Mammary epithelial cell (primary cell): ENCODE results near the gene TDRD12.

Experiments used
- EZH2 ChIP-seq: IDR thresholded peaks from 2 replicates; pipeline ENCODE4 v1.6.1; 2012; ENCODE audit warnings: low read length, inconsistent platforms, borderline replicate concordance
- TF ChIP-seq, protein P1 (sequence below), 2 donors: IDR thresholded peaks in 1 of 2; conservative IDR thresholded peaks in 1 of 2; 2 replicates each; pipeline ENCODE4 v1.5.1; 2011 to 2012; ENCODE audit warnings: inconsistent platforms in 2 of 2, low read length in 2 of 2, mild to moderate bottlenecking in 2 of 2, control low read depth in 1 of 2, low read depth in 1 of 2; ENCODE audit not compliant: insufficient read depth in 1 of 2; ENCODE audit errors: extremely low read depth in 1 of 2

DNA sequence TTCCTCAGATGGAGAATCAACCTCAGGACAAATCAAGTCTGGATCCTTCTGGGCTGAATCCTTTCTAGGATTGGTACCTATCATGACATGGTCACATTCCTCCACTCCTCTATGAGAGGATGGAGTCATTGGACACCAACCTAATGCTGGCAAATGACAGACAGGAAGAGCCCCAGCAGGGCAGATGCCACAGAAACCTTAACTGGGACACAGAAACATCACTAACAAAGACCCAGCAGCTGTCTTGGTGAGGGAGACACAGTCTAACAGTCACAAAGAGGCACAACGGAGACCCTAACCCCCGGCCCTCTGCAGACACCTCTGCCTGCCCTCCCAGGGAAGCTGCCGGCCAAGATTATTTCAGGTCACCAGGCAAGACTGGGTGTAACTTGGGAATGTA lies 46.7 kb upstream of the TDRD12 start:
- TF ChIP-seq, protein P1, sequence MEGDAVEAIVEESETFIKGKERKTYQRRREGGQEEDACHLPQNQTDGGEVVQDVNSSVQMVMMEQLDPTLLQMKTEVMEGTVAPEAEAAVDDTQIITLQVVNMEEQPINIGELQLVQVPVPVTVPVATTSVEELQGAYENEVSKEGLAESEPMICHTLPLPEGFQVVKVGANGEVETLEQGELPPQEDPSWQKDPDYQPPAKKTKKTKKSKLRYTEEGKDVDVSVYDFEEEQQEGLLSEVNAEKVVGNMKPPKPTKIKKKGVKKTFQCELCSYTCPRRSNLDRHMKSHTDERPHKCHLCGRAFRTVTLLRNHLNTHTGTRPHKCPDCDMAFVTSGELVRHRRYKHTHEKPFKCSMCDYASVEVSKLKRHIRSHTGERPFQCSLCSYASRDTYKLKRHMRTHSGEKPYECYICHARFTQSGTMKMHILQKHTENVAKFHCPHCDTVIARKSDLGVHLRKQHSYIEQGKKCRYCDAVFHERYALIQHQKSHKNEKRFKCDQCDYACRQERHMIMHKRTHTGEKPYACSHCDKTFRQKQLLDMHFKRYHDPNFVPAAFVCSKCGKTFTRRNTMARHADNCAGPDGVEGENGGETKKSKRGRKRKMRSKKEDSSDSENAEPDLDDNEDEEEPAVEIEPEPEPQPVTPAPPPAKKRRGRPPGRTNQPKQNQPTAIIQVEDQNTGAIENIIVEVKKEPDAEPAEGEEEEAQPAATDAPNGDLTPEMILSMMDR (conservative IDR thresholded peaks at IDR 0.05 in 1 of 2, IDR thresholded peaks at IDR 0.05 in 1 of 2; ENCODE audit: extremely low read depth in 1 of 2, insufficient read depth in 1 of 2, low read depth in 1 of 2, low read length in 2 of 2): no peak
- TF ChIP-seq EZH2: no peak
